Neuronal stem cell (in vitro differentiated cells): ENCODE results near the gene STAB2.
"Not testable (repeated sequence)": the region's sequence is repeated elsewhere in the genome, so short reads cannot be mapped to it uniquely, and the experiment has no call there.

Experiments used
- DNase-seq: peaks from one replicate; pipeline ENCODE4 v3.0.0-alpha.2; 2013; ENCODE audit warnings: low spot score
- H2AFZ ChIP-seq: one replicate; pipeline ENCODE4 v1.6.1; 2013; ENCODE audit warnings: mild to moderate bottlenecking, low read length, inconsistent platforms
- H2AK5ac ChIP-seq: 2 replicates; pipeline ENCODE4 v1.6.1; 2013; ENCODE audit warnings: low read depth, mild to moderate bottlenecking, inconsistent platforms, low read length, moderate library complexity, mixed read lengths
- H2BK120ac ChIP-seq: 2 replicates; pipeline ENCODE4 v1.6.1; 2013; ENCODE audit warnings: low read depth, mild to moderate bottlenecking, inconsistent platforms, low read length, moderate library complexity, mixed read lengths
- H2BK12ac ChIP-seq: one replicate; pipeline ENCODE4 v1.6.1; 2013; ENCODE audit warnings: low read length, inconsistent platforms
- H2BK15ac ChIP-seq: 2 replicates; pipeline ENCODE4 v1.6.1; 2013; ENCODE audit warnings: mild to moderate bottlenecking, low read length, inconsistent platforms, mixed read lengths
- H2BK5ac ChIP-seq: one replicate; pipeline ENCODE4 v1.6.1; 2013; ENCODE audit warnings: inconsistent platforms, mild to moderate bottlenecking, low read length, moderate library complexity
- H3K14ac ChIP-seq: one replicate; pipeline ENCODE4 v1.6.1; 2013; ENCODE audit warnings: low read length, inconsistent platforms
- H3K18ac ChIP-seq: 2 replicates; pipeline ENCODE4 v1.6.1; 2013; ENCODE audit warnings: low read length, inconsistent platforms
- H3K23ac ChIP-seq: 2 replicates; pipeline ENCODE4 v1.6.1; 2013; ENCODE audit warnings: low read depth, mild to moderate bottlenecking, mixed read lengths, low read length, inconsistent platforms; ENCODE audit not compliant: poor library complexity
- H3K27ac ChIP-seq: replicated peaks from 3 replicates; pipeline ENCODE4 v1.5.1; 2013; ENCODE audit warnings: low read length, inconsistent platforms
- H3K27me3 ChIP-seq, 3 experiments: 2 replicates each; pipeline ENCODE4 v1.6.1; 2013; ENCODE audit warnings: low read length in 3 of 3, mild to moderate bottlenecking in 2 of 3, inconsistent platforms in 1 of 3, low read depth in 1 of 3, mixed read lengths in 1 of 3, moderate library complexity in 1 of 3; ENCODE audit not compliant: control insufficient read depth in 3 of 3, insufficient read depth in 3 of 3
- H3K36me3 ChIP-seq, 2 donors: replicated peaks in 1 of 2; 2 replicates each; pipeline ENCODE4 v1.6.1; 2013; ENCODE audit warnings: low read length in 2 of 2; ENCODE audit not compliant: control insufficient read depth in 2 of 2, insufficient read depth in 2 of 2
- H3K4ac ChIP-seq: 2 replicates; pipeline ENCODE4 v1.6.1; 2013; ENCODE audit warnings: inconsistent platforms, mild to moderate bottlenecking, low read length, moderate library complexity
- H3K4me1 ChIP-seq, 2 donors: 1 replicate in 1 of 2; 2 replicates in 1 of 2; pipeline ENCODE4 v1.6.1; 2013; ENCODE audit warnings: low read length in 2 of 2, low read depth in 1 of 2; ENCODE audit not compliant: control insufficient read depth in 2 of 2, insufficient read depth in 1 of 2
- H3K4me2 ChIP-seq: one replicate; pipeline ENCODE4 v1.6.1; 2013; ENCODE audit warnings: mild to moderate bottlenecking, low read length, inconsistent platforms; ENCODE audit not compliant: insufficient read depth, poor library complexity, severe bottlenecking
- H3K4me3 ChIP-seq, 2 donors: 2 replicates each; pipeline ENCODE4 v1.5.1; 2013; ENCODE audit warnings: low read length in 2 of 2, mild to moderate bottlenecking in 2 of 2, inconsistent platforms in 1 of 2, moderate library complexity in 1 of 2
- H3K79me1 ChIP-seq: one replicate; pipeline ENCODE4 v1.6.1; 2013; ENCODE audit warnings: low read depth, mild to moderate bottlenecking, inconsistent platforms, low read length, moderate library complexity
- H3K9ac ChIP-seq: one replicate; pipeline ENCODE4 v1.6.1; 2013; ENCODE audit warnings: mild to moderate bottlenecking, low read depth, low read length, inconsistent platforms; ENCODE audit not compliant: poor library complexity
- H3K9me3 ChIP-seq, 2 donors: replicated peaks in 1 of 2; 2 replicates each; pipeline versions ENCODE3 to v1.6.1; 2013; ENCODE audit warnings: low read length in 2 of 2, mild to moderate bottlenecking in 2 of 2, inconsistent platforms in 1 of 2, low read depth in 1 of 2, mixed read lengths in 1 of 2, moderate library complexity in 1 of 2; ENCODE audit not compliant: control insufficient read depth in 2 of 2, insufficient read depth in 1 of 2
- H4K8ac ChIP-seq: one replicate; pipeline ENCODE4 v1.6.1; 2013; ENCODE audit warnings: low read depth, mild to moderate bottlenecking, inconsistent platforms, low read length, moderate library complexity
- H4K91ac ChIP-seq: one replicate; pipeline ENCODE4 v1.6.1; 2013; ENCODE audit warnings: low read length, low read depth, mild to moderate bottlenecking, inconsistent platforms; ENCODE audit not compliant: poor library complexity
- WGBS, 2 donors: extraction: QIAGEN DNeasy Blood & Tissue Kit; methylation state at CpG; one replicate each; pipeline ENCODE4 v1.1.7; 2013; ENCODE audit warnings: missing lambda C conversion rate in 2 of 2, mixed read lengths in 1 of 2; ENCODE audit not compliant: insufficient read length in 2 of 2, insufficient replicate concordance in 1 of 2; ENCODE audit errors: extremely low coverage in 2 of 2; 5-methylcytosine and 5-hydroxymethylcytosine counted together

STAB2 gene

DNA sequence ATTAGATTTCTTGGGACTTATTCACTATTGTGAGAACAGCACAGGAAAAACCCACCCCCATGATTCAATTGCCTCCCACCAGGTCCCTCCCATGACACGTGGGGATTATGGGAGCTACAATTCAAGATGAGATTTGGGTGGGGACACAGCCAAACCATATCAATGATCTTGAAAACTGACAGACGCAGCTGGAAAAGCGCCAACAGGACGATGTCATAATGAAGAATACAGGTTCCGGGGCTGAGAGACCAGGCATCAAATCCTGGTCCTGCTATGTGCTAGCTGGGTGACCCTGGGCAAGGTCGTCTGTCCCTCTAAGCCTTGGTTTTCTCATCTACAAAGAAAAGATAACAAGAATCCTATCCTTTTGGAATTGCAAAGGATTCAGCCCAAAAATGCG, 222.6 kb downstream of the STAB2 start:
- H3K23ac ChIP-seq: not testable (repeated sequence)

DNA sequence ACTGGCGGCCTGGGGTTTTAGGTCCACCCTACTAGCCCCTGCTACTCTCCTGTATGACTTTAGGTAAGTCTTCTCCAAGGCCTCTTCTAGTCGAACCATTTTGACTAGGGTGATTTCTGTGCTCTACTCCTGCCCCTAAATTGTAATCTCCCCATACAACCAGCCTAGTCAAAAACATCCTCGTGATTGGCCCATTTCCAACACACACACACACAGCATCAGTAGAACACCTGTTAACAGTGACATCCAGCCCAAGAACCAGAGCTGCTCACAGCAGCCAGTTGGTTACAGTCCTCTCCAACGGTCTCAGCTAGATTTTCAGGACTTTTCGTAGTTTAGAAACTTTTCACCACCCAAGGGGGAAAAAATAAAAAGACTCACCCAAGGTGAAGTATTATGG, 223.0 kb downstream of the STAB2 start:
- no peak overlapping the region for H2BK12ac ChIP-seq
- no peak overlapping the region for H2BK120ac ChIP-seq
- no peak overlapping the region for H3K4me3 ChIP-seq
- H3K4me2 ChIP-seq: no peak overlapping the region
- no peak overlapping the region for H3K18ac ChIP-seq
- H3K79me1 ChIP-seq: no peaks in the 10 kb centered on the region
- no peak overlapping the region for H3K14ac ChIP-seq
- no peak overlapping the region for H4K8ac ChIP-seq
- DNase-seq: no peak
- peaks cover 2 to 30% of the 10 kb centered on the region in 2 donors for H3K36me3 ChIP-seq
- H4K91ac ChIP-seq: no peak overlapping the region
- H3K4ac ChIP-seq: no peak overlapping the region
- no peak overlapping the region for H2BK15ac ChIP-seq
- H2AFZ ChIP-seq: no peak overlapping the region
- no peaks in the 10 kb centered on the region for H3K27me3 ChIP-seq
- H3K9me3 ChIP-seq: no peaks in the 10 kb centered on the region
- H3K27ac ChIP-seq: no peak overlapping the region
- H3K9ac ChIP-seq: no peak overlapping the region
- no peak overlapping the region for H2BK5ac ChIP-seq
- no CpG with 5 or more reads among the region's 5 CpGs for WGBS, 2 donors
- no peaks in the 10 kb centered on the region for H3K4me1 ChIP-seq
- H2AK5ac ChIP-seq: no peak overlapping the region
- no peak overlapping the region for H3K23ac ChIP-seq

More for the DNA sequence above, 222.6 kb downstream of the STAB2 start:
- not testable (repeated sequence) for H3K79me1 ChIP-seq, H2BK120ac ChIP-seq, H2BK5ac ChIP-seq, H3K4me2 ChIP-seq, H2BK12ac ChIP-seq, DNase-seq, H2AFZ ChIP-seq, H3K9me3 ChIP-seq, H3K14ac ChIP-seq, H3K4me3 ChIP-seq, H3K18ac ChIP-seq, H2BK15ac ChIP-seq, H4K91ac ChIP-seq, H3K4me1 ChIP-seq, H3K4ac ChIP-seq, H4K8ac ChIP-seq, H3K27ac ChIP-seq, H3K9ac ChIP-seq, H3K27me3 ChIP-seq, H2AK5ac ChIP-seq
- no CpG with 5 or more reads among the region's 7 CpGs for WGBS, 2 donors
- peaks cover 2 to 30% of the 10 kb centered on the region in 2 donors for H3K36me3 ChIP-seq

GRCh38 chr12:103811791-103812190, 224.7 kb downstream of the STAB2 start:
- Histone ChIP-seq H4K91ac (no peak overlapping the region), H3K14ac (no peak overlapping the region), H3K23ac (no peak overlapping the region), H2BK120ac (no peak overlapping the region), H2AK5ac (no peak overlapping the region), H2BK12ac (no peak overlapping the region), H3K9me3 (no peaks in the 10 kb centered on the region), H2BK15ac (no peak overlapping the region), H2BK5ac (no peak overlapping the region), H2AFZ (no peak overlapping the region), H3K4me3 (no peak overlapping the region), H3K9ac (no peak overlapping the region), H3K4me2 (no peak overlapping the region), H3K27me3 (no peaks in the 10 kb centered on the region), H3K4me1 (no peaks in the 10 kb centered on the region), H3K79me1 (no peaks in the 10 kb centered on the region), H3K4ac (no peak overlapping the region), H3K36me3 (peaks cover 2 to 27% of the 10 kb centered on the region in 2 donors), H3K18ac (no peak overlapping the region), H4K8ac (no peak overlapping the region), H3K27ac (no peak overlapping the region)
- WGBS, 2 donors: no CpG with 5 or more reads among the region's 6 CpGs
- DNase-seq: no peak

GRCh38 chr12:103812789-103813188, 225.7 kb downstream of the STAB2 start:
- H2BK12ac ChIP-seq: no peak overlapping the region
- H4K91ac ChIP-seq: no peak overlapping the region
- no peak overlapping the region for H3K23ac ChIP-seq
- H2AFZ ChIP-seq: no peak overlapping the region
- H3K4ac ChIP-seq: no peak overlapping the region
- no peak overlapping the region for H3K4me3 ChIP-seq
- no peak for DNase-seq
- H2BK120ac ChIP-seq: no peak overlapping the region
- no peak overlapping the region for H2BK5ac ChIP-seq
- no peaks in the 10 kb centered on the region for H3K4me1 ChIP-seq
- no peak overlapping the region for H4K8ac ChIP-seq
- H3K9ac ChIP-seq: no peak overlapping the region
- H3K4me2 ChIP-seq: no peak overlapping the region
- H2AK5ac ChIP-seq: no peak overlapping the region
- H3K9me3 ChIP-seq: no peaks in the 10 kb centered on the region
- no peak overlapping the region for H3K14ac ChIP-seq
- no CpG with 5 or more reads among the region's 1 CpG for WGBS, 2 donors
- H3K27me3 ChIP-seq: no peaks in the 10 kb centered on the region
- H3K36me3 ChIP-seq: peaks cover 2 to 27% of the 10 kb centered on the region in 2 donors
- no peaks in the 10 kb centered on the region for H3K79me1 ChIP-seq
- H2BK15ac ChIP-seq: no peak overlapping the region
- H3K18ac ChIP-seq: no peak overlapping the region
- no peak overlapping the region for H3K27ac ChIP-seq
